Spleen (tissue), 11 donors: ENCODE measurements around the gene KTN1. TPM values are rescaled to one million over a fixed set of nuclear protein-coding genes. Genes with fewer than 3 reads are reported as not detected.

Experiments used
- DNase-seq: peaks from one replicate; pipeline ENCODE4 v3.0.0-alpha.2; 2020
- H3K27ac ChIP-seq, 8 donors: fragments of 200-600 bp; sonication (generic) in 7 of 8; 1 replicate in 4 of 8; 2 replicates in 4 of 8; pipeline versions ENCODE4 v1.5.0 to v1.8.0; 2016 to 2021; ENCODE audit warnings: inconsistent platforms in 4 of 8, mild to moderate bottlenecking in 4 of 8, moderate library complexity in 1 of 8
- H3K27me3 ChIP-seq, 7 donors: fragments of 200-600 bp; sonication (generic) in 6 of 7; replicated peaks in 1 of 7; 1 replicate in 4 of 7; 2 replicates in 3 of 7; pipeline versions ENCODE4 v1.5.0 to v1.8.0; 2016 to 2021; ENCODE audit warnings: inconsistent platforms in 3 of 7, mild to moderate bottlenecking in 1 of 7
- H3K36me3 ChIP-seq, 6 donors: fragments of 200-600 bp; sonication (generic) in 5 of 6; 1 replicate in 4 of 6; 2 replicates in 2 of 6; pipeline versions ENCODE4 v1.5.0 to v1.8.0; 2016 to 2021; ENCODE audit warnings: inconsistent platforms in 2 of 6
- H3K4me1 ChIP-seq, 6 donors: fragments of 200-600 bp; sonication (generic) in 5 of 6; 1 replicate in 3 of 6; 2 replicates in 3 of 6; pipeline versions ENCODE4 v1.5.0 to v1.8.0; 2016 to 2021; ENCODE audit warnings: inconsistent platforms in 3 of 6
- H3K4me3 ChIP-seq, 8 donors: fragments of 200-600 bp; sonication (generic) in 7 of 8; 1 replicate in 4 of 8; 2 replicates in 4 of 8; pipeline versions ENCODE4 v1.5.0 to v1.8.0; 2016 to 2021; ENCODE audit warnings: inconsistent platforms in 4 of 8, mild to moderate bottlenecking in 4 of 8, moderate library complexity in 2 of 8
- H3K9me3 ChIP-seq, 8 donors: fragments of 200-600 bp; sonication (generic) in 7 of 8; 1 replicate in 4 of 8; 2 replicates in 4 of 8; pipeline versions ENCODE4 v1.5.0 to v1.8.0; 2016 to 2021; ENCODE audit warnings: inconsistent platforms in 4 of 8
- POLR2A ChIP-seq, 3 donors: fragments of 450-650 bp; IDR thresholded peaks; one replicate each; pipeline ENCODE4 v1.5.1; 2017; ENCODE audit warnings: antibody characterized with exemption in 3 of 3, mild to moderate bottlenecking in 1 of 3
- POLR2AphosphoS5 ChIP-seq, 3 donors: sonication (generic); formaldehyde crosslinking; IDR thresholded peaks; one replicate each; pipeline ENCODE4 v1.5.1; 2017; ENCODE audit warnings: antibody characterized with exemption in 3 of 3
- WGBS, 5 donors: extraction: QIAGEN DNeasy Blood & Tissue Kit in 3 of 5; methylation state at CpG; one replicate each; pipeline versions ENCODE4 v1.1.5 to v1.1.7; 2013 to 2018; 5-methylcytosine and 5-hydroxymethylcytosine counted together
- intact Hi-C: fragments of 100-400 bp; cut with DNase I; formaldehyde crosslinking; loops from one replicate; pipeline ENCODE4 v1.15.0; 2023; ENCODE audit warnings: low total_unique reads
- polyA plus RNA-seq, 3 donors: library from polyadenylated mRNA; stranded (reverse); fragments of 200-250 nt; gene quantifications; one replicate each; pipeline ENCODE4 v1.2.1, GENCODE V29; 2013
- total RNA-seq, 7 donors: library from RNA; depleted of rRNA in 3 of 7; stranded (reverse); fragments of >200 nt in 3 of 7; fragmentation: NEBNext Ultra II Directional in 4 of 7; extraction: Animal tissue kit (Norgen Biotek cat#: 25700) in 4 of 7; gene quantifications; one replicate each; pipeline versions ENCODE4 v1.1.0 to v1.2.1, GENCODE V29; 2016 to 2021
- TF ChIP-seq, protein P1 (sequence below), 11 experiments: fragments of 200-600 bp in 7 of 11; fragments of 450-650 bp in 4 of 11; sonication (generic) in 4 of 11; IDR thresholded peaks in 8 of 11; conservative IDR thresholded peaks in 3 of 11; 1 replicate in 7 of 11; 2 replicates in 4 of 11; pipeline versions ENCODE4 v1.4.0 to v1.8.0; 2016 to 2021; ENCODE audit warnings: antibody characterized with exemption in 11 of 11, inconsistent platforms in 4 of 11, mild to moderate bottlenecking in 1 of 11
- donor health status: healthy with polysubstance abuse.
- donor health status: DM: no; HTN: no; CAD: no; lungs with moderate emphysema.
- donor health status: DM: no; HTN: no; CAD: no.
- donor health status: Bipolar disorder and iron deficiency.
- donor health status: healthy.
- donor health status: DM: no; HTN: no; CAD: no.
- donor health status: DM: yes; HTN: yes; CAD: no.

The KTN1 gene
- total and polyA plus RNA-seq, 10 donors: 53.1 to 139 (median 114) TPM

DNA sequence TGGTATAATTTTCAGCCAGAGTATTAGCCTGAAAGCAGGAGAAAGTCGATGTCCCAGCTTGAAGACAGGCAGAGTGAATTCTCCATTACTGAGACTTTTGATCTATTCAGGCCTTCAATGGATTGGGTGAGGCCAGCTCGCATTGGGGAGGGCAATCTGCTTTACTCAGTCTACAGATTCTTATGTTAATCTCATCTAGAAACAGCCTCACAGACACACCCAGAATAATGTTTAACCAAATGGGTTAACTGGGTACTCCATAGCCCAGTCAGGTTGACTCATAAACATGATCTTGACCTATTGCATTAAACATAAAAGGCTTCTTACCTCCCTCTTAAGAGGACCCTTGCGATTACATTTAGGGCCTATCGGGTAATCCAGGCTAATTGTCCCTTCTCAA lies 118.0 kb downstream of the KTN1 start:
- H3K27ac ChIP-seq: no peak overlapping the region
- H3K36me3 ChIP-seq: no peaks in the 10 kb centered on the region
- H3K4me3 ChIP-seq: no peak overlapping the region
- 93 to 96% (median 94%) methylated on average over 4 of the region's 4 CpGs for WGBS, 5 donors
- TF ChIP-seq POLR2AphosphoS5 (IDR thresholded peaks at IDR 0.05) (no peak), POLR2A (IDR thresholded peaks at IDR 0.05) (no peak)
- TF ChIP-seq, protein P1, sequence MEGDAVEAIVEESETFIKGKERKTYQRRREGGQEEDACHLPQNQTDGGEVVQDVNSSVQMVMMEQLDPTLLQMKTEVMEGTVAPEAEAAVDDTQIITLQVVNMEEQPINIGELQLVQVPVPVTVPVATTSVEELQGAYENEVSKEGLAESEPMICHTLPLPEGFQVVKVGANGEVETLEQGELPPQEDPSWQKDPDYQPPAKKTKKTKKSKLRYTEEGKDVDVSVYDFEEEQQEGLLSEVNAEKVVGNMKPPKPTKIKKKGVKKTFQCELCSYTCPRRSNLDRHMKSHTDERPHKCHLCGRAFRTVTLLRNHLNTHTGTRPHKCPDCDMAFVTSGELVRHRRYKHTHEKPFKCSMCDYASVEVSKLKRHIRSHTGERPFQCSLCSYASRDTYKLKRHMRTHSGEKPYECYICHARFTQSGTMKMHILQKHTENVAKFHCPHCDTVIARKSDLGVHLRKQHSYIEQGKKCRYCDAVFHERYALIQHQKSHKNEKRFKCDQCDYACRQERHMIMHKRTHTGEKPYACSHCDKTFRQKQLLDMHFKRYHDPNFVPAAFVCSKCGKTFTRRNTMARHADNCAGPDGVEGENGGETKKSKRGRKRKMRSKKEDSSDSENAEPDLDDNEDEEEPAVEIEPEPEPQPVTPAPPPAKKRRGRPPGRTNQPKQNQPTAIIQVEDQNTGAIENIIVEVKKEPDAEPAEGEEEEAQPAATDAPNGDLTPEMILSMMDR (IDR thresholded peaks at IDR 0.05 in 8 of 11, conservative IDR thresholded peaks at IDR 0.05 in 3 of 11): no peak
- H3K27me3 ChIP-seq: no peaks in the 10 kb centered on the region
- H3K9me3 ChIP-seq: peaks cover 0 to 4% (median 0%) of the 10 kb centered on the region in 8 donors
- intact Hi-C loops: no loop called here
- H3K4me1 ChIP-seq: no peaks in the 10 kb centered on the region
- no peak for DNase-seq

DNA sequence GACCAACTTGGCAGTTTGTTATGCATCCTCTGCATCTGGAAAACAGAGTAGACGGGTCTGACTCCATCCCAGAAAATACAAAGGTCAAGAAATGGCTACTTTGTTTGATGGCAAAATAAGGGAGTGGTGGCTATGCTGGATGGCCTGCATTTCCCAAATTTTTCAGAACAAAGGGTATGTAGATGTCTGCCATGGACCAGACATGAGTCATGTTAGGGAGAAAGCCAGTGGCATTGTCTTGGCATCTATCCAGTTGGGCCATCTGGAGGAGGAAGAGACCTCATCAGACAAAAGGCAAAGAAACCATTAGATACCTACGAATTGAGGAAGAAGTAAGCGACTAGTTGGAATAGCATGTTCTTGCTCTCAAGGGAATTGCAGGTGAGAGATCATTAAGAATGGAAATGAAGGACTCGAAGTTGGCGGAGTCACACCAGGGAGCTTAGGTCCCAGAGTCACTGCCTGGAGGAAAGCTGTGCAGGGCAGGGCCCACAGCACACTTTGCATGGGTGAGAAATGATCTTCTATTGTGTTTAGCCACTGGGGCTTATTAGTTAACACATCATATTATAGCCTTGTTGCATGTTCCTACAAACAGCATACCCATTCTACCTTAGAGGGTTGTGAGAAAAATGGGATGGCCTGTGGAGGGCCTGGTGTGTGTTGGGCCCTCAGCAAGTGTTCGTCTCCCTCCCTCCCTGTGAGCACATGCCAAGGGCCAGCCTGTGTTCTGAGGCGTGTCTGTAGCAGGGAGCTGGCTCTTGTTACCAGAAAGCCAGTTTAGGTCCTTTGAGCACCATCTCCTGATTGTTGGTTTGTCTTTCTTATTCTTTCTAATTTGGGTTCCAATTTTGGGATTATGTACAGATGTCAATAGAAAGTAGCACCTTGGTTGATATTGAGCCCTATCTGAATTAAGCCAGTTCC lies 119.4 kb downstream of the KTN1 start:
- no peak for DNase-seq
- TF ChIP-seq, protein P1 (IDR thresholded peaks at IDR 0.05 in 8 of 11, conservative IDR thresholded peaks at IDR 0.05 in 3 of 11): no peak
- TF ChIP-seq POLR2A (IDR thresholded peaks at IDR 0.05) (no peak), POLR2AphosphoS5 (IDR thresholded peaks at IDR 0.05) (no peak)
- no peak overlapping the region for H3K27ac ChIP-seq
- peaks cover 0 to 4% (median 0%) of the 10 kb centered on the region in 8 donors for H3K9me3 ChIP-seq
- H3K36me3 ChIP-seq: no peaks in the 10 kb centered on the region
- intact Hi-C loops: loop anchor here (10.0 kb wide), 1 partner anchor 725 kb away; no protein-coding TSS in a partner anchor
- 84 to 88% (median 88%) methylated on average over 7 of the region's 7 CpGs for WGBS, 5 donors
- H3K27me3 ChIP-seq: no peaks in the 10 kb centered on the region
- no peak overlapping the region for H3K4me3 ChIP-seq
- no peaks in the 10 kb centered on the region for H3K4me1 ChIP-seq

DNA sequence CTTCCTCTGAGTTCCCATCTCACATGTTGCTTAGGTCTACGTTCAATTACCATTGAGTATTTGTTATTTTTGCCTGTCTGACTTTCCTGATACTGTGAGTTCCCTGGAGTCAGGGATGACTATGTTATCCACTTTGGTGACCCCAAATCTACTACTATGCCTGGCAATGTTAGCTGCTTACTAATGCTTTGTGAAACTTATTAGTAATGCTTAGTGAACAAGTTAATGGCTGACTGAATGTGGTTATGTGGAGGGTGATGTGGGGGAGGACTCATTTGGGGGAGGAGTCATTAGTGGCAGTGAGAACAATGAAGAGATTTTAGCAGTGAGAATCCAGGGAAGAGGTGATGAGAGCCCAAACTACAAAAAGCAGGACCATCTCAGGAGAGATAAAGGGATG lies 121.6 kb downstream of the KTN1 start:
- 76 to 91% (median 81%) methylated on average over 1 of the region's 1 CpG for WGBS, 5 donors
- Histone ChIP-seq H3K4me3 (no peak overlapping the region), H3K36me3 (no peaks in the 10 kb centered on the region), H3K27ac (no peak overlapping the region), H3K4me1 (no peaks in the 10 kb centered on the region), H3K9me3 (peaks cover 0 to 4% (median 0%) of the 10 kb centered on the region in 8 donors), H3K27me3 (no peaks in the 10 kb centered on the region)
- TF ChIP-seq POLR2AphosphoS5 (IDR thresholded peaks at IDR 0.05) (no peak), POLR2A (IDR thresholded peaks at IDR 0.05) (no peak)
- TF ChIP-seq, protein P1 (IDR thresholded peaks at IDR 0.05 in 8 of 11, conservative IDR thresholded peaks at IDR 0.05 in 3 of 11): no peak
- DNase-seq: no peak
- intact Hi-C loops: loop anchor here (10.0 kb wide), 1 partner anchor 723 kb away; no protein-coding TSS in a partner anchor

DNA sequence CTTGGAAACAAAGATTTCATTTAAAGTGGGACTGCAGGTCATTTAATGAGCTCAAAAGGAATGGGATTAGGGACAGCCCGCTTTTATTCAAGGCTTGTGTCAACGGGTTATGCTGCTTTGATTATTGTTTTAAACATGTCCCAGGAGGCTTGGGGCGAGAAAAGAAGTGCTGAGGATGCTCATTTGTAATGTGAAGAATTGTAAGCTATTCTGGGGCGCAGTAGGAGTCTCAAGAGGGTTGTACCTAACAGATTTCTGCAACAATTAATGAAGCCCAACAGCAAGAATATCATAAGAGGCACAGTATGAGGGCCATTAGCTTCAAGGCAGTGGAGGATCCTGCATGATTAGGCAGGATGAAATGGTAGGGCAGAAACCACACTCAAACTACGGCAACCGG lies 122.5 kb downstream of the KTN1 start:
- intact Hi-C loops: loop anchor here (10.0 kb wide), 1 partner anchor 722 kb away; no protein-coding TSS in a partner anchor
- H3K9me3 ChIP-seq: peaks cover 0 to 4% (median 0%) of the 10 kb centered on the region in 8 donors
- no peaks in the 10 kb centered on the region for H3K4me1 ChIP-seq
- TF ChIP-seq, protein P1 (IDR thresholded peaks at IDR 0.05 in 8 of 11, conservative IDR thresholded peaks at IDR 0.05 in 3 of 11): no peak
- TF ChIP-seq POLR2AphosphoS5 (IDR thresholded peaks at IDR 0.05): no peak
- no peak for TF ChIP-seq POLR2A (IDR thresholded peaks at IDR 0.05)
- no peaks in the 10 kb centered on the region for H3K27me3 ChIP-seq
- no peak overlapping the region for H3K4me3 ChIP-seq
- no peak overlapping the region for H3K27ac ChIP-seq
- H3K36me3 ChIP-seq: no peaks in the 10 kb centered on the region
- no peak for DNase-seq
- 75 to 82% (median 79%) methylated on average over 6 of the region's 6 CpGs for WGBS, 5 donors
